Ovary (tissue), 3 donors: ENCODE measurements around the gene SPATA6L.

Source experiments
- POLR2A ChIP-seq: fragments of 450-650 bp; IDR thresholded peaks from one replicate; pipeline ENCODE4 v1.6.1; 2017; ENCODE audit warnings: antibody characterized with exemption, mild to moderate bottlenecking, moderate library complexity
- TF ChIP-seq, protein P1 (sequence below), 3 donors: fragments of 450-650 bp in 2 of 3; fragments of 200-600 bp in 1 of 3; IDR thresholded peaks; one replicate each; pipeline versions ENCODE4 v1.5.1 to v1.8.0; 2016 to 2022; ENCODE audit warnings: antibody characterized with exemption in 3 of 3, mild to moderate bottlenecking in 1 of 3
- donor health status: DM: no; HTN: no; CAD: no.

DNA sequence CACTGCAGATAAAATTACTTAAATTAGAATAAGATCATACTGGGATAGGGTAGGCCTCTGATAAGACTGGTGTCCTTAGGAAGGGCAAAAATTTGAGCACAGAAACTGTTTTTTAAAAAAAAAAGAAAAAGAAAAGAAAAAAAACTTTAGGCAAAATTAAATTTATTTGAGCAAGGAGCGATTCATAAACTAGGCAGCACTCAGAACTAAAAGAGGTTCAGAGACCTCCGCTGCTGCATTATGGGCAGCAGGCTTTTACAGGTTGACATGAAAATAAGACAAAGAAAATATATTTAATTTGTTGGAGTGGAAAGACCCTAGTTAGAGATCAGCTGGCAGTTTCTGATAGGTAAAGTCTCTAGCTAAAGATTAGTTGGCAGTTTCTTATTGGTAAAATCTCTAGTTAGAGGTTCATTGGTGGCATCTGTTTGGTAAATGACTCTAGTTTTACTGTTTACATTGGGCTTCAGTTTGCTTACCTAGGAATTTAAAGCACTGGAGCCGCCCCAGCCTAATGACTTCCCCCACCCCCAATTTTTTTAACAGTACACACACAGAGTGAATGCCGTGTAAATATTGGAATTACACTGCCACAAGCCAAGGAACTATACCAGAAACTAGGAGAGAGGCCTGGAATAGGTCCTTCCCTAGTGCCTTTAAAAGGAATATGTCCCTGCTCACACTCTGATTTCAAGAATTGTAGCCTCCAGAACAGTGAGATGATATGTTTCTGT, 8.7 kb downstream of the SPATA6L start:
- TF ChIP-seq, protein P1, sequence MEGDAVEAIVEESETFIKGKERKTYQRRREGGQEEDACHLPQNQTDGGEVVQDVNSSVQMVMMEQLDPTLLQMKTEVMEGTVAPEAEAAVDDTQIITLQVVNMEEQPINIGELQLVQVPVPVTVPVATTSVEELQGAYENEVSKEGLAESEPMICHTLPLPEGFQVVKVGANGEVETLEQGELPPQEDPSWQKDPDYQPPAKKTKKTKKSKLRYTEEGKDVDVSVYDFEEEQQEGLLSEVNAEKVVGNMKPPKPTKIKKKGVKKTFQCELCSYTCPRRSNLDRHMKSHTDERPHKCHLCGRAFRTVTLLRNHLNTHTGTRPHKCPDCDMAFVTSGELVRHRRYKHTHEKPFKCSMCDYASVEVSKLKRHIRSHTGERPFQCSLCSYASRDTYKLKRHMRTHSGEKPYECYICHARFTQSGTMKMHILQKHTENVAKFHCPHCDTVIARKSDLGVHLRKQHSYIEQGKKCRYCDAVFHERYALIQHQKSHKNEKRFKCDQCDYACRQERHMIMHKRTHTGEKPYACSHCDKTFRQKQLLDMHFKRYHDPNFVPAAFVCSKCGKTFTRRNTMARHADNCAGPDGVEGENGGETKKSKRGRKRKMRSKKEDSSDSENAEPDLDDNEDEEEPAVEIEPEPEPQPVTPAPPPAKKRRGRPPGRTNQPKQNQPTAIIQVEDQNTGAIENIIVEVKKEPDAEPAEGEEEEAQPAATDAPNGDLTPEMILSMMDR (IDR thresholded peaks at IDR 0.05): no peak
- TF ChIP-seq POLR2A: no peak
